Astrocyte of the cerebellum (primary cell): Measurements from ENCODE around the gene TSPEAR.

ENCODE experiments used
- DNase-seq: peaks from one replicate; pipeline ENCODE4 v3.0.0-alpha.2; 2011; ENCODE audit warnings: low read depth
- H3K4me3 ChIP-seq: 2 replicates; pipeline ENCODE4 v1.5.1; 2011; ENCODE audit warnings: mild to moderate bottlenecking, low read depth, low read length, moderate library complexity
- CTCF ChIP-seq: IDR thresholded peaks from 2 replicates; pipeline ENCODE4 v1.5.1; 2012; ENCODE audit warnings: low read length, low read depth, moderate library complexity, mild to moderate bottlenecking; ENCODE audit errors: missing control alignments
- in situ Hi-C: cut with HindIII; loops from 2 replicates; pipeline ENCODE4 v1.10.0; 2017; ENCODE audit warnings: low sequenced_read_pairs

TSPEAR gene

GRCh38 chr21:44726826-44727225 is 15.5 kb upstream of the TSPEAR start:
- no peak for DNase-seq
- in situ Hi-C loops = no loop called here
- H3K4me3 ChIP-seq = no peak overlapping the region
- no peak for TF ChIP-seq CTCF

- TF ChIP-seq CTCF = no peak
- in situ Hi-C loops = no loop called here
- DNase-seq = no peak
- H3K4me3 ChIP-seq = no peak overlapping the region
These were observed 13.6 kb upstream of the TSPEAR start for GRCh38 chr21:44724926-44725325.

- in situ Hi-C loops = no loop called here
- no peak for DNase-seq
- H3K4me3 ChIP-seq = no peak overlapping the region
- no peak for TF ChIP-seq CTCF
These were observed 12.8 kb upstream of the TSPEAR start for GRCh38 chr21:44724196-44724595.

- no peak for TF ChIP-seq CTCF
- in situ Hi-C loops = no loop called here
- no peak for DNase-seq
- H3K4me3 ChIP-seq = no peak overlapping the region
These were observed 12.1 kb upstream of the TSPEAR start for GRCh38 chr21:44723177-44724131.

GRCh38 chr21:44722731-44723130 is 11.4 kb upstream of the TSPEAR start:
- in situ Hi-C loops = no loop called here
- no peak for DNase-seq
- H3K4me3 ChIP-seq = no peak overlapping the region
- no peak for TF ChIP-seq CTCF

- TF ChIP-seq CTCF = no peak
- no peak overlapping the region for H3K4me3 ChIP-seq
- in situ Hi-C loops = no loop called here
- DNase-seq = no peak
These were observed 8.8 kb upstream of the TSPEAR start for GRCh38 chr21:44720170-44720569.
